A549 treated with RU486 at 1 μM for 4 hours (cell line): ENCODE measurements around the gene TUSC7. TPM values are rescaled to one million over a fixed set of nuclear protein-coding genes. Genes with fewer than 3 reads are reported as not detected.

Experiments
- total RNA-seq: library from RNA; stranded (reverse); fragments of 200-300 nt; extraction: Qiagen RNA extraction; gene quantifications from 5 replicates; pipeline ENCODE4 v1.2.3, GENCODE V29; 2022; ENCODE audit warnings: low read depth

TUSC7 gene
- not detected in 5 replicates for total RNA-seq

DNA sequence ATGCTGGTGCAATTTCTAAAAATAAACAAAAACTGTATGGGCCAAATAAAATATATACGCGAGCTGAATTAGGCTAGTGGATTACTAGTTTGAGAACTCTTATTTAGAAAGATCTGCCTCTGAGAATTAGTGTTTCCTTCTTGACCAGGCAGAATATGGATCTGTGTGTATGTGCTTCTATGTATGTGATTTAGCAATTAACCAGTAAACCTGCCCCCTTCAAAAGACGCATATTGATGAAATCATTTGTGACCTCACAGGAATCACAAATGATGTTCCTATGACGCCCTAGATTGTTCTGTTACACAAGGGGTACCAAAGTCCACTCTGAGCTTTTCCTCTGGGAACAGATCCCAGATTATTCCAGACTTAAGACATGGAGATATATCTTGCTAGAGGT, at the start of gene TUSC7:
Gene TUSC7, plus strand, starts transcription at position 301 of the 400 bp plus-strand sequence.

